ENCODE results near the gene IGF2R.

Gene IGF2R

DNA sequence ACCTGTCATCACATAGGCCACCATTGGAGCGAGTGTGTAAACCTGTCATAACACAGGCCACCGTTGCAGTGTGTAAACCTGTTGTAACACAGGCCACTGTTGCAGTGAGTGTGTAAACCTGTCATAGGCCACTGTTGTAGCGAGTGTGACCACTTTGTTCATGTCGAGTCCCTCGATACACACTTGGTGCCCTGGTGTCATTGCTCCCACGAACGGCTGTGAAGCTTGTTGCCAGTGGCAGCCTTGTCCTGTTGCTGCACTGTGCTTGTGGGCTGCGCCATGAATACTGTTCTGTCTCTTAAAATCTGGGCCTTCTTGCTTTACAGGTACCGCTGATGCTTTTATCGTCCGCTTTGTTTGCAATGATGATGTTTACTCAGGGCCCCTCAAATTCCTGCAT lies 91.3 kb downstream of the IGF2R start:
- no peaks in the 10 kb centered on the region for H3K27me3 ChIP-seq (ENCODE audit: insufficient read depth, low read length, poor library complexity)
- H3K4me3 ChIP-seq (ENCODE audit: low read depth in 1 of 2, low read length in 2 of 2) = no peak overlapping the region
- H3K9me3 ChIP-seq (ENCODE audit: insufficient read depth, low read length, severe bottlenecking) = no peaks in the 10 kb centered on the region
- no peak for ATAC-seq (ENCODE audit: insufficient read depth, low read depth)
- no peak overlapping the region for H2AFZ ChIP-seq (ENCODE audit: low read depth, low read length)
- no peak overlapping the region for H3K4me2 ChIP-seq (ENCODE audit: insufficient read depth, low read length)
- TF ChIP-seq, protein P1, sequence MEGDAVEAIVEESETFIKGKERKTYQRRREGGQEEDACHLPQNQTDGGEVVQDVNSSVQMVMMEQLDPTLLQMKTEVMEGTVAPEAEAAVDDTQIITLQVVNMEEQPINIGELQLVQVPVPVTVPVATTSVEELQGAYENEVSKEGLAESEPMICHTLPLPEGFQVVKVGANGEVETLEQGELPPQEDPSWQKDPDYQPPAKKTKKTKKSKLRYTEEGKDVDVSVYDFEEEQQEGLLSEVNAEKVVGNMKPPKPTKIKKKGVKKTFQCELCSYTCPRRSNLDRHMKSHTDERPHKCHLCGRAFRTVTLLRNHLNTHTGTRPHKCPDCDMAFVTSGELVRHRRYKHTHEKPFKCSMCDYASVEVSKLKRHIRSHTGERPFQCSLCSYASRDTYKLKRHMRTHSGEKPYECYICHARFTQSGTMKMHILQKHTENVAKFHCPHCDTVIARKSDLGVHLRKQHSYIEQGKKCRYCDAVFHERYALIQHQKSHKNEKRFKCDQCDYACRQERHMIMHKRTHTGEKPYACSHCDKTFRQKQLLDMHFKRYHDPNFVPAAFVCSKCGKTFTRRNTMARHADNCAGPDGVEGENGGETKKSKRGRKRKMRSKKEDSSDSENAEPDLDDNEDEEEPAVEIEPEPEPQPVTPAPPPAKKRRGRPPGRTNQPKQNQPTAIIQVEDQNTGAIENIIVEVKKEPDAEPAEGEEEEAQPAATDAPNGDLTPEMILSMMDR (IDR thresholded peaks at IDR 0.05; ENCODE audit: borderline replicate concordance, extremely low read depth, low read length, poor library complexity, severe bottlenecking) = no peak
- no peak overlapping the region for H3K9ac ChIP-seq (ENCODE audit: low read depth, low read length)
- 0 out of 2 replicates have a peak, but pooled peaks cover 2% of the 10 kb centered on the region for H3K79me2 ChIP-seq (ENCODE audit: insufficient read depth, low read length)
- peaks cover 96% of the 10 kb centered on the region for H3K36me3 ChIP-seq (ENCODE audit: insufficient read depth, low read length)
- no peak for DNase-seq
- peaks cover 43% of the 10 kb centered on the region for H4K20me1 ChIP-seq (ENCODE audit: insufficient read depth, low read length)
- H3K4me1 ChIP-seq (ENCODE audit: insufficient read depth, low read length) = no peaks in the 10 kb centered on the region
- no peak overlapping the region for H3K27ac ChIP-seq (ENCODE audit: low read length)

- Histone ChIP-seq H3K4me3 (ENCODE audit: low read depth in 1 of 2, low read length in 2 of 2) (no peak overlapping the region), H3K27ac (ENCODE audit: low read length) (no peak overlapping the region), H3K27me3 (ENCODE audit: insufficient read depth, low read length, poor library complexity) (no peaks in the 10 kb centered on the region), H3K79me2 (ENCODE audit: insufficient read depth, low read length) (0 out of 2 replicates have a peak, but pooled peaks cover 2% of the 10 kb centered on the region), H3K9ac (ENCODE audit: low read depth, low read length) (no peak overlapping the region), H2AFZ (ENCODE audit: low read depth, low read length) (no peak overlapping the region), H3K36me3 (ENCODE audit: insufficient read depth, low read length) (peaks cover 92% of the 10 kb centered on the region), H3K4me1 (ENCODE audit: insufficient read depth, low read length) (no peaks in the 10 kb centered on the region), H3K9me3 (ENCODE audit: insufficient read depth, low read length, severe bottlenecking) (no peaks in the 10 kb centered on the region), H3K4me2 (ENCODE audit: insufficient read depth, low read length) (no peak overlapping the region), H4K20me1 (ENCODE audit: insufficient read depth, low read length) (peaks cover 35% of the 10 kb centered on the region)
- no peak for ATAC-seq (ENCODE audit: insufficient read depth, low read depth)
- TF ChIP-seq, protein P1 (IDR thresholded peaks at IDR 0.05; ENCODE audit: borderline replicate concordance, extremely low read depth, low read length, poor library complexity, severe bottlenecking) = no peak
- no peak for TF ChIP-seq EZH2 (IDR thresholded peaks at IDR 0.05; ENCODE audit: borderline replicate concordance, low read depth, low read length, severe bottlenecking)
- no peak for DNase-seq
These were observed 92.1 kb downstream of the IGF2R start for GRCh38 chr6:160060920-160061447.

DNA sequence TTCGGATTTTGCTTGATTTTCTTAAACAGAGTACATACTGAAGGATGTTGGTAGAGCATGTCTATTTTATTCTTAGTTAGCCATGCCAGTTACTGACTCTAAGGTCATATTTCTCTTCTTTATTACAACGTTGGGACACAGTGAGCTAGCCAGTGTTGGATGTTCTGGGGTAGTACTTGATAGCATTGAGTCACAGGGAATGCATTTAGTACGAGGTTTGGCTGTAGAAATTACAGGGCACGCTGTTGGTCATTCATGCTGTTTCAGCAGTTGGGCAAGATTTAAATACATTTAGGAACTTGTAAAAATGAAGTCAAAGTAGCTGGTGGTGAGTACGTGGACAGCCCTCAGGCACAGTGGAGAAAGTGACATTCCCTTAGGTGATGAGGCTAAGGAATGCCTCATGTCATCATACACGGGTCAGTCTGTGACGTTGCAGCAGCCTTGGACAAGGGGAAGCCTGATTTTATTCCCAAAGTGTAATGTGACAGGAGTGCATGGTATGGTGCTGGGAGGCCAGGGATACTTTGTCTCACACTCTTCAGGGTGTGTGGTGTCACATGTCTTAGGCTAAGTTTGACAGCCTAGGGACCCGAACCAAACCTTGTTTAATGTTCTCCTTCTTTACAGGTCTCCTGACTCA lies 95.0 kb downstream of the IGF2R start:
- DNase-seq (no peak), ATAC-seq (ENCODE audit: insufficient read depth, low read depth) (no peak)
- Histone ChIP-seq H2AFZ (ENCODE audit: low read depth, low read length) (no peak overlapping the region), H3K27ac (ENCODE audit: low read length) (no peak overlapping the region), H3K4me3 (ENCODE audit: low read depth in 1 of 2, low read length in 2 of 2) (no peak overlapping the region), H3K4me1 (ENCODE audit: insufficient read depth, low read length) (no peaks in the 10 kb centered on the region), H3K4me2 (ENCODE audit: insufficient read depth, low read length) (no peak overlapping the region), H4K20me1 (ENCODE audit: insufficient read depth, low read length) (peaks cover 40% of the 10 kb centered on the region), H3K27me3 (ENCODE audit: insufficient read depth, low read length, poor library complexity) (no peaks in the 10 kb centered on the region), H3K9me3 (ENCODE audit: insufficient read depth, low read length, severe bottlenecking) (no peaks in the 10 kb centered on the region), H3K79me2 (ENCODE audit: insufficient read depth, low read length) (peaks cover 5% of the 10 kb centered on the region; the same call in 1 of the 2 replicates), H3K36me3 (ENCODE audit: insufficient read depth, low read length) (peaks cover 88% of the 10 kb centered on the region), H3K9ac (ENCODE audit: low read depth, low read length) (no peak overlapping the region)
- TF ChIP-seq, protein P1 (IDR thresholded peaks at IDR 0.05; ENCODE audit: borderline replicate concordance, extremely low read depth, low read length, poor library complexity, severe bottlenecking) = no peak
